Activated CD8-positive, alpha-beta memory T cell treated with anti-CD3 and anti-CD28 coated beads, Interleukin-2, amount 50 U/mL, for 48 hours (primary cell): Measurements from ENCODE around the gene SIM2.
"Not testable (repeated sequence)": the region's sequence is repeated elsewhere in the genome, so short reads cannot be mapped to it uniquely, and the experiment has no call there.

Experiments used
- DNase-seq: peaks from one replicate; pipeline ENCODE4 v3.0.0-alpha.2; 2020

The SIM2 gene, protein sequence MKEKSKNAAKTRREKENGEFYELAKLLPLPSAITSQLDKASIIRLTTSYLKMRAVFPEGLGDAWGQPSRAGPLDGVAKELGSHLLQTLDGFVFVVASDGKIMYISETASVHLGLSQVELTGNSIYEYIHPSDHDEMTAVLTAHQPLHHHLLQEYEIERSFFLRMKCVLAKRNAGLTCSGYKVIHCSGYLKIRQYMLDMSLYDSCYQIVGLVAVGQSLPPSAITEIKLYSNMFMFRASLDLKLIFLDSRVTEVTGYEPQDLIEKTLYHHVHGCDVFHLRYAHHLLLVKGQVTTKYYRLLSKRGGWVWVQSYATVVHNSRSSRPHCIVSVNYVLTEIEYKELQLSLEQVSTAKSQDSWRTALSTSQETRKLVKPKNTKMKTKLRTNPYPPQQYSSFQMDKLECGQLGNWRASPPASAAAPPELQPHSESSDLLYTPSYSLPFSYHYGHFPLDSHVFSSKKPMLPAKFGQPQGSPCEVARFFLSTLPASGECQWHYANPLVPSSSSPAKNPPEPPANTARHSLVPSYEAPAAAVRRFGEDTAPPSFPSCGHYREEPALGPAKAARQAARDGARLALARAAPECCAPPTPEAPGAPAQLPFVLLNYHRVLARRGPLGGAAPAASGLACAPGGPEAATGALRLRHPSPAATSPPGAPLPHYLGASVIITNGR

DNA sequence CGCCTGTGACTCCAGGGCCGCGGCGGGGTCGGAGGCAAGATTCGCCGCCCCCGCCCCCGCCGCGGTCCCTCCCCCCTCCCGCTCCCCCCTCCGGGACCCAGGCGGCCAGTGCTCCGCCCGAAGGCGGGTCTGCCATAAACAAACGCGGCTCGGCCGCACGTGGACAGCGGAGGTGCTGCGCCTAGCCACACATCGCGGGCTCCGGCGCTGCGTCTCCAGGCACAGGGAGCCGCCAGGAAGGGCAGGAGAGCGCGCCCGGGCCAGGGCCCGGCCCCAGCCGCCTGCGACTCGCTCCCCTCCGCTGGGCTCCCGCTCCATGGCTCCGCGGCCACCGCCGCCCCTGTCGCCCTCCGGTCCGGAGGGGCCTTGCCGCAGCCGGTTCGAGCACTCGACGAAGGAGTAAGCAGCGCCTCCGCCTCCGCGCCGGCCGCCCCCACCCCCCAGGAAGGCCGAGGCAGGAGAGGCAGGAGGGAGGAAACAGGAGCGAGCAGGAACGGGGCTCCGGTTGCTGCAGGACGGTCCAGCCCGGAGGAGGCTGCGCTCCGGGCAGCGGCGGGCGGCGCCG lies at the start of gene SIM2:
SIM2 (plus strand) TSS at position 135 of the 565 bp plus-strand sequence. CDS start 632 bp downstream, outside the sequence.
- peak; percentile 58 for DNase-seq

- DNase-seq = no peak
These were observed 44.6 kb upstream of the SIM2 start for GRCh38 chr21:36654324-36654723.

GRCh38 chr21:36654796-36655325 lies 44.1 kb upstream of the SIM2 start:
- no peak for DNase-seq

DNA sequence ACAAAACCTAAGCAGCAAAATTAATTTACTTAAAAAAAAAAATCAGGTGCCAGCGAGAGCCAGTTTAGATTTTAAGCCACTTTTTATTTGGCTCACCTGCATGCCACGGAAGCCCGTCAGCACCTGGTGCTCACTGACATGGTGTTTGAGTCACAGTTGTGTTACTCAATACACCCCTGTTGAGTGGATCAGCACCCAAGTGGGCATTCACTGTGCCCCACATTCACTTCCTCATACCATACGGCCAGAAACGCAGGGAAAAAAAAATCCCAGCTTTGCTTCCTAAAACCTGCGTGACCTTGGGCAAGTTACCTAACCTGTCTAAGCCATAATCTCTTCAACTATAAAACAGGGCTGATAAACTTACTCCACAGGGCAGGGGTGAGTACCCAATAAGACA lies 42.8 kb upstream of the SIM2 start:
- DNase-seq = no peak

DNA sequence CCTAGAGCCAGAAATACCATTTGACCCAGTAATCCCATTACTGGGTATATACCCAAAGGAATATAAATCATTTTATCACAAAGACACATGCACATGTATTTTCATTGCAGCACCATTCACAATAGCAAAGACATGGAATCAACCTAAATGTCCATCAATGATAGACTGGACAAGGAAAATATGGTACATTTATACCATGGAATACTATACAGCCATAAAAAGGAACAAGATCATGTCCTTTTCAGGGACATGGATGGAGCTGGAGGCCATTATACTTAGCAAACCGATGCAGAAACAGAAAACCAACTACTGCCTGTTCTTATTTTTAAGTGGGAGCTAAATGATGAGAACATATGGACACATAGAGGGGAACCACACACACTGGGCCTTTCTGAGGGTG lies 41.6 kb upstream of the SIM2 start:
- DNase-seq = not testable (repeated sequence)

GRCh38 chr21:36657999-36658398 lies 40.9 kb upstream of the SIM2 start:
- DNase-seq = no peak

DNA sequence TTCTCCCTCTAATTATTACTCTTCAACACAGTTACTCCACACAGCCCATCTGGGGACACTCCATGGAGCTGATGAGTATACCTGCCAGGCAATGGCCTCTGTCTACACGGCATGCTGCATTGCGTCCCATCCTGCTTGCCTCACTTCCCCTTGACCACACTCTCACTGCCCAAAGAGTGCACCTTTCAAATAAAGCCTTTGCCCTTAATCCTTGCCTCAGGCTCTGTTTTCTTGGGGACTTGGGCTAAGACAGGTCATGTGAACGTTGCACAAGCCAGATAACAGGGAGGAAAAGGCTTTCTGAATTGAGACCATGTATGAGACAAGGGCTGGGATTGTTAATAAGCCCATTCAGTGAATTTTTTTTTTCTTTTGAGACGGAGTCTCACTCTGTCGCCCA lies 40.0 kb upstream of the SIM2 start:
- DNase-seq = no peak

GRCh38 chr21:36661511-36662309 lies 37.2 kb upstream of the SIM2 start:
- no peak for DNase-seq

- DNase-seq = no peak
These were observed 35.7 kb upstream of the SIM2 start for GRCh38 chr21:36663033-36663855.

DNA sequence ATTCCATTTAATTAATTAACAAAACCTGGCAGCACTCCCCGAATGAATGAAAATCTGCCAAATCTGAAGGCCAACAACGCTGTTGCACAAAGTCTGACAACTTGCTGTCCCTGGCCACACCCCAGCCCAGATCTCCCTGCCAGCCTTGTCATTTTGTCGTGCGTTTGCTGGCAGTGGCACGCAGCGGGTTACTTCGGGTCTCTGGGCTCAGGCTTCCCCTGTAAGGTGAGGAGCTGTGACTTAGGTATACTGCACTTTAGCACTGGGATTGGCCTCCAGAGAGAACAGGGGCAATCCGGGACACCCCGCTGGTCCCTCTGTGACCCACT lies 34.3 kb upstream of the SIM2 start:
- DNase-seq = no peak

GRCh38 chr21:36665806-36666205 lies 33.1 kb upstream of the SIM2 start:
- no peak for DNase-seq

- DNase-seq = no peak
These were observed 30.2 kb upstream of the SIM2 start for GRCh38 chr21:36668713-36669112.

GRCh38 chr21:36671836-36672235 lies 27.1 kb upstream of the SIM2 start:
- no peak for DNase-seq

DNA sequence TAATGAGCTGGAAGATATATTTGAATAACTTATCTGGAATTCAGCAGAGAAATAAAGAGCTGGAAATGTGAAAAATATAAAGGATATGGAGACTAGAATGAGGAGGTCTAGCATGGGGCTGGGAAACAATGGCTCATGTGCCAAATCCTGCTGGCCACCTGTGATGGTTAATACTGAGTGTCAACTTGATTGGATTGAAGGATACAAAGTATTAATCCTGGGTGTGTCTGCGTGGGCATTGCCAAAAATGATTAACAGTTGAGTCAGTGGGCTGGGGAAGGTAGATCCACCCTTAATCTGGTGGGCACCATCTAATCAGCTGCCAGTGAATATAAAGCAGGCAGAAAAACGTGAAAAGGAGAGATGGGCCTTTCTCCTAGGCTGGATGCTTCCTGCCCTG lies 26.6 kb upstream of the SIM2 start:
- not testable (repeated sequence) for DNase-seq

- no peak for DNase-seq
These were observed 26.2 kb upstream of the SIM2 start for GRCh38 chr21:36672737-36673136.

DNA sequence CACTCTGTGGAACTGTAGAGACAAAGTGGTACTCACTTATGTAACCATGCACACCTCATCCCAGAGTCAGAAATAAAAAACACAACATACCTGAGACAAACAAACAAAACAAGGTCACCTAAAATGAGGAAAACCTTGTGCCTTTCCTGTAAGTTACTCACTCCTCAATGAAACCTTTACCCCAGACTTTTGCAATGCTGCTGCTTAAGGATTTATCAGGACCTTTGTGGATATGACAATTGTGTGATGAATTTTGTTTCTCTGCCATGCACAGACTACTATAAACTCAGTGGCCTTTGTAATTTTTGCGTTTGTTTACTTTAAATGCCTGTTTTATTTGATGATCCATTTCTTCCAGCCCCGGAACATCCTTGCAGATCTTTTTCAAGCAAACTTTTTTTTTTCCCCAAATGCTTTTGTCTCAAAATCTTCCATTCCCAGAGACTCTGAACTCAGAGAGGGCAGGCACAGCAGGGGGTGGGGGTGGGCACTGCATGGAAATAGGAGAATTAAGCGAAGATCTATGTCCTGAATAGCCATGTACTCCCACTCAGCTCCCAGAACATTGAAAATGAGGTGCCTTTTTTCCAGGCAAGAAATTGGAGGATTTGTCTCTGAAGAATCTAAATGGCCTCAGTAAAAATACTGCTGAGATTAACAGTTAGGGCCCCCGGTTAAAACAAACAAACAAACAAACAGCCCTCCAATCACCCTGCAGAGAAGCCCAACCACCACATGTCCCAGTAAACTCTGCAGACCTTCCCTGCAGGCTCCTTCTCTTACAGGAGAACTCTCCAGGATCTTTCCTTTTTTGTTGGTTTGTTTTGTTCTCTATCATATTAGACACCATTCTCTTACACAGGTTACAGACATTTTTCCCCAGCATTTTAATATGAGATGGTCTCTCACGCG lies 22.6 kb upstream of the SIM2 start:
- DNase-seq = no peak

DNA sequence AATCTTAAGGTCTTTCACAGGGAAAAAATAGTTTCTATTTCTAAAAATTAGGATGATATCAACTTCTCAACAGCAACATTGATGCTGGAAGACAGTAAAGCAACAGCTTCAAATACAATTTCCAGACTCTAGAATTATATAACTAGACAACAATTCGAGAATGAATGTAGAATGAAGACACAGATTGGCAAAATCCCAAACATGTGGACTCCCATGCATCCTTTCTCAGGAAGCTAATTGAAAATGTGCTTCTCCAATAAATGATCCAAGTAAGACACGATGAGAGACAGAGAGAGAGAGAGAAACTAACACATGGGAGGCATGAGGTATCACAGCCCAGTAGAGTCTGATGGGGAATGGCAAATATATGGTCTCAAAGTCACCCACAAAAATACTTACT lies 21.5 kb upstream of the SIM2 start:
- no peak for DNase-seq

DNA sequence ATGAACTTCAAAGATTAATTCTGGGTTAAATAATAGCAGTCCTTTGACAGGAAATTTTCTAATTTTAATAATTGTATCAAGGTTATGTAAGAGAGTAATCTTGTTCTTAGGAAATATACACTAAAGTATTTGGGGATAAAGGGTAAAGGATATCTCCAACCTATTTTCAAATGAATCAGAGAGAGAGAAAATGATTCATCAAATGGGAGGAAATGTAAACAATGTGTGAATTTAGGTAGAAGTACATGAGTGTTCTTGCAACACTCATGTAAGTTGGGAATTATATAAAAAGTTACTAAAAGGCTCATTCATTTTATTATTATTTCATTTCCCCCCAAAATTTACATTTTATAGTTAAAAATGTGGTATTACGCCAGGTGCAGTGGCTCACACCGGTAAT lies 20.4 kb upstream of the SIM2 start:
- DNase-seq = no peak

GRCh38 chr21:36681117-36681631 lies 17.7 kb upstream of the SIM2 start:
- DNase-seq = no peak

DNA sequence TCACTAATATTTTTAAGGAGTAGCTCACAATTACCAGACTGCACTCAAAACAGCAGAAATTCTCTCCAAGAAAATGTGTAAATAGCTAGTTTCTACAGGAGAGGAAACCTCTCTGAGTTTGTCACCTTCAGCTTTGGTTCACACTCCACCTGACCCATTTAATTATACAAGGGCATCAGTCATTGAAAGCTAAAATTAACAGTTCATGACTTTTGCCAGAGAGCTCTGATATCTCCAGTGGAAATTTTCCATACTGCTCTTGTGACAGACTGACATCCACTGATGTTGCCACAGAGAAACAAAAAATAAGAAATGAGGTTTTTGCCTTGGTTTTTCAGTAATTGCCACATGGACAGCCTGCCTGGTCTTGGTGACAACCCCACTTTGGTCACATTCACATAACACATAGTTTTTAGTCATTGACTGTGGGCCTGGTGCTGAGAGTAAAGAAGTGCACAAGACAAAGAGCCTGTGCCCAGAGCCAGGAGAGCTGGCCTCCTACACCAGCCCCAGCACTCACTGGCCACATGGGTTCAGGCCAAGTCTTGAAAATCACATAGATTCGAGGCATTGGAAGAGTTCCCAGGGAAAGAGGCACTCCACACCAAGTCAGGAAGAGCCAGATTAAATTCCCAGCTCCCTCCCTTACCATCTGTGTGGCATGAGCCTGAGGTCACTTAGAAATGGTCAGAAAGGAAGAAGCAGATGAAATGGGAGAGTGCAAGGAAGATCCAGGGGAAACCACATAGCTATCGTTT lies 13.8 kb upstream of the SIM2 start:
- DNase-seq = no peak
